ENCODE results near the gene PIWIL4. TPM values are rescaled to one million over a fixed set of nuclear protein-coding genes. Genes with fewer than 3 reads are reported as not detected.

The PIWIL4 gene
- total RNA-seq, 1 donor from 2014 or later: 1.9 TPM

DNA sequence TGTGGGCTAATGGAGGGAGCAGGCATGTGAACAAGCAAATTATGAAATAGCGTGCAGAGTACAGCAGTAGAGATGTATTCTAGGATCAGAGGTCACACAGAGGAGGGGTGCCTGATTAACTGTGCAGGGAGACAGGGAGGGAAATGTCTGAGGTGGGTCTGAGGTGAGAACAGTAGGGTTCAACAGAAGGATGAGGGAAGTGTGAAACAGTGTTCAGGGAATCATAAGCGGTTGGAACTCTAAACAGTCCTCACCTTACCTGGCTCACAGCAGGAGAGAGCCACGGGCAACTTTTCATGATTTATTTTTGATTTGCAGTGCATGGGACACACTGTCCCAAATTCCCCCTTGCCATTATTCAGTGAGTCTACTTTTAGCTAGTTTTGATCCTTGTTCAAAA, 90.5 kb downstream of the PIWIL4 start:
- peaks cover 2% of the 10 kb centered on the region for H3K36me3 Mint-ChIP-seq (ENCODE audit: insufficient read depth)
- H3K27ac Mint-ChIP-seq: no peak overlapping the region
- peaks cover 5% of the 10 kb centered on the region for H3K27me3 Mint-ChIP-seq
- no peak for DNase-seq (ENCODE audit: low spot score, unreplicated experiment)
- peaks cover 5% of the 10 kb centered on the region for H3K9me3 Mint-ChIP-seq (ENCODE audit: low read depth)
- H3K4me1 Mint-ChIP-seq (ENCODE audit: low read depth): peaks cover 4% of the 10 kb centered on the region
- no peak overlapping the region for H3K4me3 Mint-ChIP-seq (ENCODE audit: low read depth)
- TF ChIP-seq, protein P1, sequence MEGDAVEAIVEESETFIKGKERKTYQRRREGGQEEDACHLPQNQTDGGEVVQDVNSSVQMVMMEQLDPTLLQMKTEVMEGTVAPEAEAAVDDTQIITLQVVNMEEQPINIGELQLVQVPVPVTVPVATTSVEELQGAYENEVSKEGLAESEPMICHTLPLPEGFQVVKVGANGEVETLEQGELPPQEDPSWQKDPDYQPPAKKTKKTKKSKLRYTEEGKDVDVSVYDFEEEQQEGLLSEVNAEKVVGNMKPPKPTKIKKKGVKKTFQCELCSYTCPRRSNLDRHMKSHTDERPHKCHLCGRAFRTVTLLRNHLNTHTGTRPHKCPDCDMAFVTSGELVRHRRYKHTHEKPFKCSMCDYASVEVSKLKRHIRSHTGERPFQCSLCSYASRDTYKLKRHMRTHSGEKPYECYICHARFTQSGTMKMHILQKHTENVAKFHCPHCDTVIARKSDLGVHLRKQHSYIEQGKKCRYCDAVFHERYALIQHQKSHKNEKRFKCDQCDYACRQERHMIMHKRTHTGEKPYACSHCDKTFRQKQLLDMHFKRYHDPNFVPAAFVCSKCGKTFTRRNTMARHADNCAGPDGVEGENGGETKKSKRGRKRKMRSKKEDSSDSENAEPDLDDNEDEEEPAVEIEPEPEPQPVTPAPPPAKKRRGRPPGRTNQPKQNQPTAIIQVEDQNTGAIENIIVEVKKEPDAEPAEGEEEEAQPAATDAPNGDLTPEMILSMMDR (IDR thresholded peaks at IDR 0.05; ENCODE audit: unreplicated experiment): no peak

DNA sequence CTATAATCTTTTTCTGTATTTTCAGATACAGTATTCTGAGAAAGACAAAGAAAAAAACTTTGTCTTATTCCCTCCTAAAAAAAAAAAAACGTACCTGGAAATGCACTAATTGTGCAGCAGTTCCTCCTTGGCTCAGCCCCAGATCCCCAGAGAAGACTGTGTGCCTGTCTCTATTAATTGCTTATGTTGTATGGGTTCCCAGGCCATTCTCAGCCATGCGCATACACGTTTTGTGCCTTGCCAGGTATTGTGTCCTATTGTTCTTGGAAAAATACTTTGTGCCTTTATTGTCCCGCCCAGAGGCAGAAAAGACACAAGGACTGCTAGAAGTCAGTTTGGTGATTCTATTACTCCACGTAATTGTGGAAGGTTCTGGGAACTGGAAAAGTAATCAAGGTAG, 91.2 kb downstream of the PIWIL4 start:
- no peak for DNase-seq (ENCODE audit: low spot score, unreplicated experiment)
- Mint-ChIP-seq H3K27ac (no peak overlapping the region), H3K4me3 (ENCODE audit: low read depth) (no peak overlapping the region), H3K27me3 (peaks cover 5% of the 10 kb centered on the region), H3K9me3 (ENCODE audit: low read depth) (peaks cover 9% of the 10 kb centered on the region), H3K36me3 (ENCODE audit: insufficient read depth) (peaks cover 2% of the 10 kb centered on the region), H3K4me1 (ENCODE audit: low read depth) (peaks cover 5% of the 10 kb centered on the region)
- TF ChIP-seq, protein P1 (IDR thresholded peaks at IDR 0.05; ENCODE audit: unreplicated experiment): no peak

DNA sequence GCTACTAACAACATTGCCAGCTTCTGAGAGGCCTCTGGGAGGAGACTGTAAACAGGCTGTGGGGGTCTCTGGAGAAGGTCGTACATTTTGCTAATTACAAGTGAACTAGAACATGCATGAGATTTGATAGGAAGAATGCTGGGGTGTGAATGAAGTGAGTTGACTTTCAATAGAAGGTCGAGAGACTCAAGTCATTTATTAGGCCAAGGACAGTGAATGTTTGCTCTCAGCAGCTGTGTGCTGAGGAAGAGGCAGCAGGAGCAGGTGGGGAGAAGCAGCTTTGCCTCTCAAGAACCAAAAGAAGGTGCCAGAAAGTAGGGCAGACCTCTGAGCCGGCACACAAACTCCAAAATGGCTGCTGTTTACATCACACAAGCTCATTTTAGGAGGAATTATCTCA, 91.7 kb downstream of the PIWIL4 start:
- no peak overlapping the region for H3K27ac Mint-ChIP-seq
- TF ChIP-seq, protein P1 (IDR thresholded peaks at IDR 0.05; ENCODE audit: unreplicated experiment): no peak
- peaks cover 2% of the 10 kb centered on the region for H3K36me3 Mint-ChIP-seq (ENCODE audit: insufficient read depth)
- peaks cover 5% of the 10 kb centered on the region for H3K27me3 Mint-ChIP-seq
- no peak for DNase-seq (ENCODE audit: low spot score, unreplicated experiment)
- H3K4me3 Mint-ChIP-seq (ENCODE audit: low read depth): no peak overlapping the region
- H3K4me1 Mint-ChIP-seq (ENCODE audit: low read depth): peaks cover 5% of the 10 kb centered on the region
- H3K9me3 Mint-ChIP-seq (ENCODE audit: low read depth): peaks cover 9% of the 10 kb centered on the region

DNA sequence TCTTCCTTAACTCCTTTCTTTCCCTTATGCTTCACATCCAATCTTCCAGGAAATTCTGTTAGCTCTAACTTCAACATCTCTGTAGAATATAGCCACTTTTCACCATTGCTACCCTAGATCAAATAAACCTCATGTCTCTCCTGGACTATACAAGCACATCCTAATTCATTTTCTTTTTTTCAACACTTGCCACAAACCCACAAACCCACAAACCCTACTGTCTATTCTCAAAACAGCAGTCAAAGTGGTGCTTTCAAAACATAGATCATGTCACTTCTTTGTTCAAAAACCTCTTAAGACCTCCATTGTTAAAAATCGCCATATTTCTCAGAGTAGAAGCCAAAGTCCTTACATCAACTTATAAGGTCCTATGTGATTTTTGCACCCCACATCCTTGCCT, 94.3 kb downstream of the PIWIL4 start:
- TF ChIP-seq, protein P1 (IDR thresholded peaks at IDR 0.05; ENCODE audit: unreplicated experiment): no peak
- Mint-ChIP-seq H3K36me3 (ENCODE audit: insufficient read depth) (peaks cover 2% of the 10 kb centered on the region), H3K27ac (no peak overlapping the region), H3K4me3 (ENCODE audit: low read depth) (no peak overlapping the region), H3K4me1 (ENCODE audit: low read depth) (peaks cover 17% of the 10 kb centered on the region), H3K9me3 (ENCODE audit: low read depth) (peaks cover 9% of the 10 kb centered on the region), H3K27me3 (peaks cover 5% of the 10 kb centered on the region)
- DNase-seq (ENCODE audit: low spot score, unreplicated experiment): no peak

DNA sequence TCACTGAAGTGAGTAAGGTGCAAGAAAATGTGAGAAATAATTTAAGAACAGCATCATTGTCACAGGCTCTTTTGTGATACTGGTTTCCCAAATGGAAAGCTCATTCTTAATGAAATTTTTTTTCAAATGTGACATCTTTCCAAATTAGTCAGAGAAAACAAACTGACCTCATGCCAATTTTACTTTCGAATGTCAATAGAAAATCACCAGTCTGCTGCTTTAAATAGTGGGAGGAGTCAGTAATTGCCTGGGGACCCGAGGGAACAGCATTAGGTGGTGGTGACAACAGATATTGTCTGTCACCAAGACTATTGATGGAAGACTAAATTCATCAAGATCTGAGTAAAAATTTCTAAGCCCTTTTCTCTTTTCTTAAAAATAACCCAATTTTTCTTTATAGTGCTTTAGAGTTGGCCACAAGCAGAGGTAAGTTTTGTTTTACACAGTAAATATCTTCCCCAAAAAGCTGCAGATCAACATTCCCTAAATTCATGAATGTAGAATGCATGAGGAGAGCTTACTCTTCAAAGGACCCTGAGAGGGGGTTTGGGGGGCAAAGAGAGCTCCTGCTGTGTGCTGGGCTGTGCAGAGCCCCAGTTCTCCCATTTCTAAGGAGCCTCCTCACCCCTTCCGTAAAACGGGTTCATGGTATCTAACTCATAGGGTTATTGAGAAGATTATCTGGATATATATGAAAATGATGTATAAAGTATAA, 95.1 kb downstream of the PIWIL4 start:
- no peak overlapping the region for H3K4me3 Mint-ChIP-seq (ENCODE audit: low read depth)
- peaks cover 2% of the 10 kb centered on the region for H3K36me3 Mint-ChIP-seq (ENCODE audit: insufficient read depth)
- DNase-seq (ENCODE audit: low spot score, unreplicated experiment): no peak
- no peak overlapping the region for H3K27ac Mint-ChIP-seq
- H3K4me1 Mint-ChIP-seq (ENCODE audit: low read depth): peaks cover 20% of the 10 kb centered on the region
- H3K27me3 Mint-ChIP-seq: peaks cover 4% of the 10 kb centered on the region
- peaks cover 5% of the 10 kb centered on the region for H3K9me3 Mint-ChIP-seq (ENCODE audit: low read depth)
- TF ChIP-seq, protein P1 (IDR thresholded peaks at IDR 0.05; ENCODE audit: unreplicated experiment): no peak
